HG03139 (cell line): ENCODE measurements around the gene ADRB2.

Source experiments
- ATAC-seq: cut with Tn5 transposase; IDR thresholded peaks from one replicate; pipeline ENCODE4 v1.9.1; 2021; ENCODE audit not compliant: unreplicated experiment

Gene ADRB2

DNA sequence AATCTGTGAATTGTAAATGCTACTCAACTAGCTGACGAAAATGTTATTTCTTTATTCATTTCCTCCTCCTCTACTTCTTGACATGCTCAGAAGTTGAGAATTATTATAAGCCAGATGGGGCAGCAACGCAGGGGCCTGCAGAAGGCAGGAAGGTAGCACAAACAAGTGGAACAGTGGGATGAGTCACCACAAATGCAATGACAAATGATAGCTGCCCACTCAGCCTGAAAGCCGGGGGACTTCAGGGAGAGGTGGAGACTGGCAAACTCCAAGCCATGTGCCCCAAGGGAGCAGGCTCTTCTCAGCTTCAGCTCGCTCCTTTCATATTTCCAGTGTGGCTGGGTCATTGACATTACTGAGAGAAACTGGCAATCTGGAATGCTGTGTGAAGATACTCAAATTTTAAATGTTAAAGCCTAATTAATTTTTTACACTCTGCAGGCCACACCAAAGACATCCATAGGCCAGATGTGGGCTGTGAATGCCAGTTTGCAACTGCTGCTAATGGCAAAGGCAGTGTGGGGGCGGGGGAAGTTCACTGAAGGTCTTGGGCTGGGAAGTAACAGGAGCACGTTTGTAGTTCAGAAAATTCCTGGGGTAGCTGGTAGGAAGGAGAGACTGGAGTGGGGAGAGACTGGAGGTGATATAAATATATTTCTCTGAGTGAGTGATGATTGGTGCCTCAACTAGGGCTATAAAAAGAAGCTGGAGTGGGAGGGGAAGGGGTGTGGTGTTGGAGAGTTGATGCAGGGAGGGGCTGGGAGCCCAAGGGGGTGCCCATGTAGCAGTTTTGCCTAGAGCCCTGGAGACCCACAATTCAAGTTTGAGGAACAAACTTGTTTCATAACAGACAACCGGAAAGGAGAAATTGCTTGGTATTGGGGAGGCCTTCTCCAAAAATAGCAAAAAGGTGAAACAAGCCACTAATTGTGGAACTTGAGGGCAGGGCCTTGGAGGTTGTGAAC lies 20.8 kb upstream of the ADRB2 start:
- ATAC-seq: peak; percentile 25

DNA sequence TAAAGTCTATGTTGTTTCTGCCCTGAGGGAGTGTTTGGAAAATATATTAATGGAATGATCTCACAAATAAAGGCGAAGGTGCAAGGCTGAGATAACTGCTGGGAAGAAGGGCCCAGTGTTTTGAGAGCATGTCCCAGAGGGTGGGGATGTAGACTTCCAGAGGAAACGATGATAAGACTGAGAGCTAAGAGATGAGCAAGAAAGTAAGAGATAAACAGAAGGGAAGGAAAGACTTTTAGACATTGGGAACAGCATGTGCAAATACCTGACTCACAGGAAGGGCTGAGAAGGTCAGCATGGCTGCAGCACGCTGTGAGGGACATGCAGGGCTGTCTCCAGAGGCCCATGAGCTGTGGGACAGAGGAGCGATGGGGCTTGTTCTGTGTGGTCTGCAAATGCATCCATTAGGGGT lies 19.9 kb upstream of the ADRB2 start:
- no peak for ATAC-seq

DNA sequence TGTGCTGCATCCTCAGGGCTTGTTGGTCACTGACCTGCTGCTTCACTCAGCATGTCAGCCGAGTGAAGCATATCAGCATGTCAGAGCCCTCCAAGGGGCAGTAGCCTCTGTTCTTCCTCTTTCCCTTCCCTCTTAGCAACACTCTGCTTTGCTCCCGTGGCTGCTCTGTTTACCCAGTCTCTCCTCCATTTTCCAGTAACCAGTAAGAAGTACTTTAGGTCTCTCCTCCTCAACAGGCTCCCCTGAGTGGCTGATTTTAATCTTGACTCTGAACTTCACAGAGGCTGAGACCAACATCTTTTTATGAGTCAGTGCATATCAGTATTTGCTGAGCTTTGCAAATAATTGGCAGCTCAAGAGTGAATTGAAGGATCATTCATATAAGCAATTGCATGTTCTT lies 18.6 kb upstream of the ADRB2 start:
- no peak for ATAC-seq

DNA sequence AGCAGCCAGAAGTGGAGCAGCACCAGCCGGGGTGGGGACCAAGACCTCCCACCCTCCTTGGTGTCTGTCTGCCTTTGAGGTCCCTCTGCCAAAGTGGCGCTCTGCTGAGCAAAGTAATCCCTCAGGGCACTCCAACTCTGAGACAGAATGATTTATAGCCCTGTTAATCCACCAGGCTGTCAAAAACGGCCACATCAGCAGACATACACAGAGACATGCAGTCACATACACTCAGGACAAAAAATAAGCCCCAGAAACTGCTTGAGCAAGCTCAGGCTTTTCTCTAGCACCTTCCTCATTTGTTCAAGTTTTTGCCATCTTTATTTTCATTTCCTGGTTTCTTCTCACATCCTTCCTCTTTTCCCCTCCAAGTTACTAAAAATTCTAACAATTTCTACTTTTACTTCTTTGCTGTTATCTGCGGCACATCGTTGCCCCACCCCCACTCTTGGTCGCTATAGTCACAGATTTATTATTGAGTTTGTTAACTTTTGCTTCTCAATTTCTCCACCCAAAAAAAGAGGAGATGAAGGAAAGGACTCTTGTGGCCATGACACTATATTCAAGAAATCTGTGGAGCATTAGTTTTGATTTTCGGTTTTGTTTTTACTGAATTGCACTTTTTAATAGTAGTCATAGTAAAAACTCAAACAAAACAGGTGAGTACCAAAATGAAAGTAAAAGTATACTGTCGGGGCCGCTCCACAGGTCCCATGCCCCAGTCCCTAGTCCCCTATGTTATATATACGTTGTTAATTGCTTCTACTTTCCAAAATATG lies 17.4 kb upstream of the ADRB2 start:
- peak; percentile 59 for ATAC-seq

DNA sequence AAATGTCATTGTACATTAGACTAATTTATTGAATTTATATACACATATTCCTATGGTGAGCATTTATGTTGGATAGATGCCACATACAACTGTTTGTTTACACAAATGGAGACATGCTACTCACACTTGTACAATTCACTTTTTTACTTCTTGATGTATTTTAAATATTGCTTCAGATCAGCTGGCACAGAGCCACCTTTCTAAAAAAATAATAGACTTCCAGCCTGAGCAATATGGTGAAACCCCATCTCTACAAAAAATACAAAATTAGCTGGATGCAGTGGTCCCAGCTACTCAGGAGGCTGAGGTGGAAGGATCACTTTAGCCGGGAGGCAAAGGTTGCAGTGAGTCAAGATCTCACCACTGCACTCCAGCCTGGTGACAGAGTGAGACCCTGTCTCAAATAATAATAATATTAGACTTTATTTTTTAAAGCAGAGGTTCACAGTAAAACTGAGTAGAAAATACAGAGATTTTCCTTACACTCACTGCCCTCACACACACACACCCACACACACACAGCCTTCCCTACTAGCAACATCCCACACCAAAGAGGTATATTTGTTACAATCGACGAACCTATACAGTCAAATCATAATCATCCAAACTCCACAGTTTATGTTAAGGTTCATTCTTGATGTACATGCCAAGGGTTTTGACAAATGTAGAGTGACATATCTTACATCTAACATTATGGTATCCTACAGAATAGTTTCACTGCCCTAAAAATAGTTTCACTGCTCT lies 16.5 kb upstream of the ADRB2 start:
- no peak for ATAC-seq

DNA sequence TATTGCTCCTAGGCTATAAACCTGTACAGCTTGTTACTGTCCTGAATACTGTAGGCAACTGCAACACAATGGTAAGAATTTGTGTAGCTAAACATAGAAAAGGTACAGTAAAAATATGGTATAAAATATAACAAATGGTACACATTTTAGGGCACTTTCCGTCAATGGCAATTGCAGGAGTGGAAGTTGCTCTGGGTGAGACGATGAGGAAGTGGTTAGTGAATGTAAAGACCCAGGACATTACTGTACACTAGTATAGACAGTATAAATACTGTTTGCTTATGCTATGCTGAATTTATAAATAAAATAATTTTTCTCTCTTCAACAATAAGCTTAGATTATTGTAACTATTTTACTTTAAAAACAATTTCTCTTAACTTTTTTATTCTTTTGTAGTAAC lies 15.6 kb upstream of the ADRB2 start:
- no peak for ATAC-seq

DNA sequence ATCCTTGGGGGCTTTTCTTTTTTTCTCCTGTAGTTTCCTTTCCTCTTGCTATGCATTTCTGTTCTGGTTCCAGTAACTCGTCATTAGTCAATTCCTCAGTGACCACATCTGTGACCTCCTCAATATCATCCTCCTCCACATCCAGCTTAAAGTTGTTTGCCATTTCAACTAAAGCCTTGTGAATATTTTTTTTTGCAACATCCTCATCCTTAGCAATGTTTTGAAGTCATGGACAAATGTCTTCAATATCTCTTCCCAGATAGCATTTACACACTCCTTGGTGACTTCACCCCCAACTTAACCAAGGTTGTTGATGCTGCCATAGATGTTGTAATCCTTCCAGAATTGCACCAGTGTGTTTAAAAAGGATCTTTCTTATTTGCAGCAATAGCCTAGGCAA lies 14.7 kb upstream of the ADRB2 start:
- ATAC-seq: no peak

DNA sequence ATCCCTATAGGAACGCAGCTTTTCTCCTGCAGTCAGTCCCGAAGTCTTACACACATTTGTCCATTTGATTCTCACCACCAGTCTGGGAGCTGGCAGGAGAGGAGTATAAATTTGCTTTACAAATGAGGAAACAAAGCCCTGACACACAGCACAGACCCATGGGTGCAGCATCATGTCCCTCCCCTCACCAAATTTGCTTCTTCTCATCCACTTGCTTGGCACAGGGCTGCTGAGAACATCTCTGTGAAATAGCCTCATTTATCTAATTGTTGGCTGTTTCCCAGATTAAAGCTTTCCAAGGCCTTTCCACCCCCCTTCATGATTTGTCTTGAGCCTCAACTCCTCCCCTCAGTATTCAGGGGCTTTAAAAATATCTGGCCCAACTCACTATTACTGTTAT lies 11.3 kb upstream of the ADRB2 start:
- ATAC-seq: no peak

DNA sequence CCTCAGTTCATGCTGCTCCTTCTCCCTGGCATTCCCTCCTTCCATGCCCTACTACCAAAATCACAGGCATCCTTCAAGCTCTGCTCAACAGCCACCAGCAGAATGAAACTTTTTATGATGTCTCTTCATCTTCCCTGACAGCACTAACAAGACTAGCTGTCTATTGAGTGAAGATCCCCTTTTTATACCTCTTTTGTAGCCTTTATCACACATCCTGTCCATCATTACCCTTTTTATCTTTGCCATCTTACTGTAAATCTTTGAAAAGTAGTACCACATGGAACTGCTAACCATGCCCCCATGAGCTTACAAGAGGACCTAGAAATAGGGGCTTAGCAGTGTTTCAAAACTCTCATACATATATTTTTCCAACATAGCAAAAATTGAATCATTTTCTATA lies 10.8 kb upstream of the ADRB2 start:
- no peak for ATAC-seq

DNA sequence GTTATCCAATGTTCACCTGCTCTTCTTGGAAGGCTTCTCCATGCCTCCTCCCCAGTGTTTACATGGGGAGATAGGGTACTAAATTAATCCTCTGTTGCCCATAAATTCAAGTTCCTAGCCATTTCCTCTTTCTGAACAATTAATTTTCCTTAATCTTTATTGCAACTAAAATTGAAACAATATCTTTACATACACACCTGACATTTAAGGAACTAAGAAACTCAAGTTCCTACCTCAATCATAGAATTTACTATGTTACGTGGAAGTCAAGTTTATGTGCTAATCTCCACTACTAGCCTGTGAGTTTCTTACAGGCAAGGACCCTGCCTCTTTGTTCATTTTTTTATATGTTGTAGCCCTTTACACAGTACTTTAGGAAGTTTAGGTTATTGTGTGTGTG lies 10.1 kb upstream of the ADRB2 start:
- ATAC-seq: no peak

DNA sequence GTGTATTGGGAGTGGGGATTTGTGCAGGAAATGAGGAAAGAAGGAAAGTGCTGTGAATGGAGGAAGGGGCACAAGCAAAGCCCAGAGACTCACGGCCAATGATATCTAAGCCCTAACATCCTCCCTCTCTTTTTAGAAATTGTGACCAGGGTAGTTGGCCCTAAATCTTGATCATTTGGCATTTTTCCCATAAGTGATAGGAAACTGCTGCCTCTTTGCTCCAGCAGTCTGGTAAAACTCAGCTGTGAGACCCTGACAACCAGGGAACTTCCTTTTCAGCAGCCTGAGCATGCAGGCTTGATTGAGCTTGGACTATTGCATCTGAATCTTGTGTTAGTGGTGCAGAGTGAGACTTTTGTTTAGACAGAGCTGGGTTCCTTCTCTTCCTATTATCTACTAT lies 9.6 kb upstream of the ADRB2 start:
- no peak for ATAC-seq

DNA sequence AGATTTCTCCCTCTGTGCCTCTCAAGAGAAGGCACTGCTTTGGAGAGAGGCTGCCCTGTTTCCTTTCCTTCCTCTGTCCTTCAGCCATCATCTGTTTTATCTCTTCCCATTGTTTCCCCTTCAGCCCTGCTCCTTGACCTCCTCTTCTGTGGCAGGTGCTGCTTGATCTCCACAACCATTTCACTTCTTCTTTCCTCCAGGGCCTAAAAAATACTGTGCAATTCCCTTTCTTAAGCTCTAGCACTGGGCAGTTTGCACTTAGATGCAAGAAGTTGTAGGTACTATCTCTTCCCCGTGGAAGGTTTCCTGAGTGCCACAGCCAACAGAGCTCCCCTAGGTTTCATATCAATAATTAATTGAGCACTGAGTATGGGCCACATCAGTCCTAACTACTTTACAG lies 8.8 kb upstream of the ADRB2 start:
- no peak for ATAC-seq

DNA sequence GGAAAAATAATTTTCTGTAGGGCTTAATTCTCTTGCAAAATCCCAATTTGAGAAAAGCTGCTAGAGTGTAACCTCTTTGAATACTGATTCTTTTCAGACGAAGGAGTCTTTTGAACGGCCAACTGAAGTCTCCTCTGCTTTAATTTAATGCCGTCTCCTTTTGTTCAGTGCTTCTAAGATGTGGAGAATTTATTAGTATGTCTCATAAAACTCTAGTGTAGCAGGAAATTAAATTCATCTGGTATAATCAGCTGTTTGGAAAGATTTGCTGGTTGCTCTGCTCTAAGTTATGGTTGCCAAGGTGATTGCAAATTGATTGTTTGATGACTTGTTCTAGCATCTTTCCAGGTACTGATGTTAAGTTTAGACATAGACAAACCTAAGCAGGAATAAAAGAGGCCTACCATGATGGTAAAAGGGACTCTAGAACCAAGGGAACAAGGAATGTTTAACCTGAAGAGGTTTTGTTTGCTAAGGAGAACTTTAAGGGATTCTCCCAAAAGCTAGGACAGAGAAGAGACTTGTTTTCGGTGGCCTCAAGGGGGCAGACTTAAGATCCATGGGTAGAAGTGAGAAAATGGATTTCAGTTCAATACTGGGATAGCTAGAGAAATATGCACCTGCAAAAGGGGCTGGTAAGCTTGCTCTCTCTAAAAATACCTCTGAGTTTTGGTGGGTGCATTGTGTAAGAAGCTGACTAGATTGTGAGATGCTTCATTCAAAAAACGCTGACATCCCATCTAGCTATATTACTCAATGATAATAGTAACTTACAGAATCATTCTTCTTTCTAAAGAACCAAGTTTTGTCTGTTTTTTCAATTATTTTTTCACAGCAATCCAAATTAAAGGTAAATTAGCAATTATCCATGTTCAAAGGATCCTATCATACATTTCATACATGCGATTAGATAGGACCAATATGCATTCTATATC lies 5.7 kb upstream of the ADRB2 start:
- ATAC-seq: no peak

DNA sequence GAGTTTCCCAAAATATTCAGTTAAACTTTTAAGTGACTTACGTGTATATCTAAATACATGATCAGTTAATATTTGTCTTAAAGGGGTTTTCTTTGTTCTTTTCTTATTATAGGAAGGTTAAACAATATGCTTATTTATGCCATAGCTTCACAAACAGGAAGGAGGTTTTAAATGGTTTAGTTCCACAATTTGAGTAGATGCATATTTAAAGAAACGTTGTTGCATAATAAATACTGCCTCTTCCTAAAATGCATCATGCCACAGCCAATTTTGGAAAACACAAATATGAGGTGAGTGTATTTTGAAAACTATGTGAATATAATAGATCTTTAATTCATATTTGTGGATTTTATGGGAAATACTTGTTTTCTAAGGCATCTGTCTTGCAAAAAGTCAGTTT lies 2.5 kb upstream of the ADRB2 start:
- no peak for ATAC-seq

DNA sequence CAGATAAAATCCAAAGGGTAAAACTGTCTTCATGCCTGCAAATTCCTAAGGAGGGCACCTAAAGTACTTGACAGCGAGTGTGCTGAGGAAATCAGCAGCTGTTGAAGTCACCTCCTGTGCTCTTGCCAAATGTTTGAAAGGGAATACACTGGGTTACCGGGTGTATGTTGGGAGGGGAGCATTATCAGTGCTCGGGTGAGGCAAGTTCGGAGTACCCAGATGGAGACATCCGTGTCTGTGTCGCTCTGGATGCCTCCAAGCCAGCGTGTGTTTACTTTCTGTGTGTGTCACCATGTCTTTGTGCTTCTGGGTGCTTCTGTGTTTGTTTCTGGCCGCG lies 727 bp upstream of the ADRB2 start:
- ATAC-seq: peak; percentile 1

DNA sequence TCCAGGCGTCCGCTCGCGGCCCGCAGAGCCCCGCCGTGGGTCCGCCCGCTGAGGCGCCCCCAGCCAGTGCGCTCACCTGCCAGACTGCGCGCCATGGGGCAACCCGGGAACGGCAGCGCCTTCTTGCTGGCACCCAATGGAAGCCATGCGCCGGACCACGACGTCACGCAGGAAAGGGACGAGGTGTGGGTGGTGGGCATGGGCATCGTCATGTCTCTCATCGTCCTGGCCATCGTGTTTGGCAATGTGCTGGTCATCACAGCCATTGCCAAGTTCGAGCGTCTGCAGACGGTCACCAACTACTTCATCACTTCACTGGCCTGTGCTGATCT lies 294 bp downstream of the ADRB2 start:
- ATAC-seq: no peak

DNA sequence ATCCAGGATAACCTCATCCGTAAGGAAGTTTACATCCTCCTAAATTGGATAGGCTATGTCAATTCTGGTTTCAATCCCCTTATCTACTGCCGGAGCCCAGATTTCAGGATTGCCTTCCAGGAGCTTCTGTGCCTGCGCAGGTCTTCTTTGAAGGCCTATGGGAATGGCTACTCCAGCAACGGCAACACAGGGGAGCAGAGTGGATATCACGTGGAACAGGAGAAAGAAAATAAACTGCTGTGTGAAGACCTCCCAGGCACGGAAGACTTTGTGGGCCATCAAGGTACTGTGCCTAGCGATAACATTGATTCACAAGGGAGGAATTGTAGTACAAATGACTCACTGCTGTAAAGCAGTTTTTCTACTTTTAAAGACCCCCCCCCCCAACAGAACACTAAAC lies 1.3 kb downstream of the ADRB2 start:
- no peak for ATAC-seq

DNA sequence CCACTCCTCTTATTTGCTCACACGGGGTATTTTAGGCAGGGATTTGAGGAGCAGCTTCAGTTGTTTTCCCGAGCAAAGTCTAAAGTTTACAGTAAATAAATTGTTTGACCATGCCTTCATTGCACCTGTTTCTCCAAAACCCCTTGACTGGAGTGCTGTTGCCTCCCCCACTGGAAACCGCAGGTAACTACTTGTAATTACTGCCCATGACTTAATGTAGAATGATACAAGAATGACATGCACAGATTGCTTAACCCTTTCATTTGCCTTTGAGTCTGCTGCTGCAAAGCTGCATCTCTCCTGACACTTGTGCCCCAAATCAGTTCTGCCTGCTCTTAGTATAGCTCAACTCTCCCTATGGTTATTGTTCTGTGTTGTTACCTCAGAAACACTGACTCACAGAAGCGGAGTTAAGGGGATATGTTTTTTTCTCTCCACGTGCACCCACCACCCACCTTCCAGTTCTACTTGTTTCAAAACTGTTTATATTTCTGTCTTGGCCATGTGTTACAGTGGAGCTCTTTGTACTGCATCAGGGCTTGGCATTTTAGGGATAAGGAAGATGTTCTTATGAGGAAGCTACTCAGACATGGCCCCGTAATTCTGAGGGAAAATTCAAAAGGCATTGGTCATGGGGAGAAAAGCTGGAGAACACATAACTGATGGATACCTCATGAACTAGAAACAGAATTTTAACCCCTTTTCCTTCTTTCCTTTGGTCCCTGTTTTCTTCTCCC lies 2.3 kb downstream of the ADRB2 start:
- ATAC-seq: no peak

DNA sequence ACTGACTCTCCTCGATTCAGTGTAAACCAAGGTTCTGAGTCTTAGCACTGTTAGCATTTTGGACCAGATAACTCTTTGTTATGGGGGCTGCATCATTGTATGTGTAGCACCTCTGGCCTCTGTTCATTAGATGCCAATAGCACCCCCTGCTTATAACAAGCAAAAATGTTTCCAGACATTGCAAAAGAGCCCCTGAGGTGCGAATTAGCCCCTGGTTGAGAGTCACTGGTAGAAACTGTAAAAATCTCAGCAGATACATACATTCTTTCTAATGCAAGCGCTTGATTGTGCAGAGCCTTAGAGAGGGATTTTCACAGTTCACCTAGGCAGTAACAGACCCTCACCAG lies 2.8 kb downstream of the ADRB2 start:
- no peak for ATAC-seq

DNA sequence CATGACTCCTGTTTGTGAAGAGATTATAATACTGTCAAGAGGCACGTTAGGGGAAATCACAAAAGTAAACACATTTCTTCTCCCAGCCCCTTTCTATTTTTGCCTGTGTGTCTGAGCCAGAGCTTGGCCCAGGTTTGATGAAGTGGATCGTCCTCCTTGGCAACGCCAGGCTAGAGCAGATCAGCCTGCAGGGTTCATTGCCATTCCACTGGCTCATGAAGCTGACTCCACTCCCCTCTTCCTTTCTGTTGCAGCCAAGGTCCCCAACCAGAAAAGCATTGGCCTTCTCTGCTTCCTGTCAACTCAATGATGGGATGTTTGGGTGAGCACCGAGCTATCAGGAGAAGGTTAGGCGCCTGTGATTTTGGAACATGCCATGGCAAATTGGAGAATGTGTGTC lies 3.3 kb downstream of the ADRB2 start:
- no peak for ATAC-seq
